MM.1S (cell line): ENCODE data around the gene OR2B6.

Experiments
- EZH2 ChIP-seq: fragments of 300-600 bp; sonication (generic); optimal IDR thresholded peaks from 2 replicates; pipeline ENCODE3; 2017; ENCODE audit warnings: low read depth, mild to moderate bottlenecking, antibody characterized with exemption, low read length, mixed read lengths
- TF ChIP-seq, protein P1 (sequence below): fragments of 300-600 bp; sonication (generic); IDR thresholded peaks from 2 replicates; pipeline ENCODE4 v1.5.1; 2016; ENCODE audit warnings: antibody characterized with exemption, low read length, mixed read lengths

DNA sequence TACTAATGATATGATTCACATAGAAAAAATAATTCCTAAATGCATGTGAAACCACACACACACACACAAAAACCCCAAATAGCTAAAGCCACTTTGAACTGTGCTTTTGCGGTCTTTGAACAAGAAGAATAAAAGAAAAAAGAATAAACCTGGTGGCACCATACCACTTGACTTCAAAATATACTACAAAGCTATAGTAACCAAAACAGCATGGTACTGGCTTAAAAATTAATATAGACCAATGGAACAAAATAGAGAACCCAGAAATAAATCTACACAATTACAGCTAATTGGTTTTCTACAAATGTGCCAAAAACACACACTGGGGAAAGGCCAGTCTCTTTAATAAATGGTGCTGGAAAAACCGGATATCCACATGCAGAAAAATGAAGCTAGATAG, 13.4 kb downstream of the OR2B6 start:
- TF ChIP-seq, protein P1, sequence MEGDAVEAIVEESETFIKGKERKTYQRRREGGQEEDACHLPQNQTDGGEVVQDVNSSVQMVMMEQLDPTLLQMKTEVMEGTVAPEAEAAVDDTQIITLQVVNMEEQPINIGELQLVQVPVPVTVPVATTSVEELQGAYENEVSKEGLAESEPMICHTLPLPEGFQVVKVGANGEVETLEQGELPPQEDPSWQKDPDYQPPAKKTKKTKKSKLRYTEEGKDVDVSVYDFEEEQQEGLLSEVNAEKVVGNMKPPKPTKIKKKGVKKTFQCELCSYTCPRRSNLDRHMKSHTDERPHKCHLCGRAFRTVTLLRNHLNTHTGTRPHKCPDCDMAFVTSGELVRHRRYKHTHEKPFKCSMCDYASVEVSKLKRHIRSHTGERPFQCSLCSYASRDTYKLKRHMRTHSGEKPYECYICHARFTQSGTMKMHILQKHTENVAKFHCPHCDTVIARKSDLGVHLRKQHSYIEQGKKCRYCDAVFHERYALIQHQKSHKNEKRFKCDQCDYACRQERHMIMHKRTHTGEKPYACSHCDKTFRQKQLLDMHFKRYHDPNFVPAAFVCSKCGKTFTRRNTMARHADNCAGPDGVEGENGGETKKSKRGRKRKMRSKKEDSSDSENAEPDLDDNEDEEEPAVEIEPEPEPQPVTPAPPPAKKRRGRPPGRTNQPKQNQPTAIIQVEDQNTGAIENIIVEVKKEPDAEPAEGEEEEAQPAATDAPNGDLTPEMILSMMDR = no peak
- TF ChIP-seq EZH2 = no peak
